Aorta (tissue), 5 donors: ENCODE results near the gene OR10A2. TPM values are rescaled to one million over a fixed set of nuclear protein-coding genes. Genes with fewer than 3 reads are reported as not detected.
"Not testable (repeated sequence)": the region's sequence is repeated elsewhere in the genome, so short reads cannot be mapped to it uniquely, and the experiment has no call there.

Experiments used
- ATAC-seq: fragments of 200-7000 bp; cut with Tn5 transposase; one replicate; pipeline ENCODE4 v1.9.1; 2022; ENCODE audit warnings: moderate library complexity; ENCODE audit not compliant: low FRiP score
- DNase-seq, 2 donors: peaks; one replicate each; pipeline ENCODE4 v3.0.0-alpha.2; 2020
- H3K27ac ChIP-seq, 2 donors: one replicate each; pipeline ENCODE4 v1.5.1; 2013; ENCODE audit warnings: low read length in 2 of 2, mild to moderate bottlenecking in 2 of 2, moderate library complexity in 2 of 2, control low read depth in 1 of 2, inconsistent platforms in 1 of 2, low read depth in 1 of 2
- H3K27me3 ChIP-seq, 2 donors: one replicate each; pipeline ENCODE4 v1.6.1; 2013; ENCODE audit warnings: control low read depth in 1 of 2, low read length in 1 of 2, mild to moderate bottlenecking in 1 of 2, moderate library complexity in 1 of 2; ENCODE audit not compliant: insufficient read depth in 2 of 2, control insufficient read depth in 1 of 2
- H3K36me3 ChIP-seq, 2 donors: one replicate each; pipeline ENCODE4 v1.6.1; 2013; ENCODE audit warnings: control low read depth in 1 of 2, low read length in 1 of 2, mild to moderate bottlenecking in 1 of 2; ENCODE audit not compliant: insufficient read depth in 2 of 2, control insufficient read depth in 1 of 2
- H3K4me1 ChIP-seq, 2 donors: one replicate each; pipeline ENCODE4 v1.6.1; 2013; ENCODE audit warnings: low read length in 2 of 2, control low read depth in 1 of 2, mild to moderate bottlenecking in 1 of 2, moderate library complexity in 1 of 2; ENCODE audit not compliant: insufficient read depth in 2 of 2, control insufficient read depth in 1 of 2
- H3K4me3 ChIP-seq, 2 donors: one replicate each; pipeline ENCODE4 v1.5.1; 2013; ENCODE audit warnings: low read length in 2 of 2, control low read depth in 1 of 2, mild to moderate bottlenecking in 1 of 2
- H3K9me3 ChIP-seq: one replicate; pipeline ENCODE4 v1.6.1; 2013; ENCODE audit warnings: mild to moderate bottlenecking, low read length; ENCODE audit not compliant: control insufficient read depth
- WGBS, 2 donors: extraction: QIAGEN DNeasy Blood & Tissue Kit; methylation state at CpG; one replicate each; pipeline ENCODE4 v1.1.7; 2013; 5-methylcytosine and 5-hydroxymethylcytosine counted together
- intact Hi-C, 2 donors: fragments of 100-400 bp; cut with DNase I; formaldehyde crosslinking; loops; one replicate each; pipeline versions ENCODE4 v1.14.2 to v1.15.0; 2022
- polyA plus RNA-seq, 2 donors: library from polyadenylated mRNA; stranded (reverse); fragments of 200-250 nt; gene quantifications; one replicate each; pipeline ENCODE4 v1.2.3, GENCODE V29; 2013
- total RNA-seq, 2 donors: library from RNA; stranded (reverse); fragmentation: NEBNext Ultra II Directional; extraction: Animal tissue kit (Norgen Biotek cat#: 25700); gene quantifications; one replicate each; pipeline ENCODE4 v1.2.1, GENCODE V29; 2021
- donor health status: healthy with polysubstance abuse.
- donor health status: Bipolar disorder and iron deficiency.
- donor health status: DM: no; HTN: no; CAD: no.
- donor health status: DM: no; HTN: no; CAD: no.
- donor health status: DM: yes; HTN: yes; CAD: no.

OR10A2 gene
- total and polyA plus RNA-seq, 4 donors, result 0.13 TPM; not detected in 3

DNA sequence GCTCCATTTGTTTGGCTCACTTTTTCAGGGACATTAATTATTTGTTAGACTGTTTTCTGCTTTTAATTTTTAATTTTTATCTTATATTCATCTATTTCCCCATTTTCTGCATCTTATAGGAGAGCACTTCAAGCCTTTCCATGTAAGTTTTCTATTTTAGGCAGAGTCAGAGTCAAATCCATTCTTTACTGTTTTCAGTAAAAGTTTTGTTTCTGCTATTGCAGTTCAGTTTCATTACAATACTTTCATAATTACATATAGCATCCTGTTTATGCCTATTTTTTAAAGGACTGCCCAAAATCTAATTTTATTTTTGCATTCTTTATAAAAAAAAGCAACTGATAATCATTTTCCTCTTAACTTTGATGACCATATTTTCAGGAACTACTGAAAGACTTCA, 21.2 kb upstream of the OR10A2 start:
- intact Hi-C loops, result no loop called here
- no peaks in the 10 kb centered on the region for H3K4me1 ChIP-seq
- DNase-seq (no peak), ATAC-seq (no peak)
- H3K27ac ChIP-seq, result no peak overlapping the region
- H3K4me3 ChIP-seq, result no peak overlapping the region
- H3K27me3 ChIP-seq, result no peaks in the 10 kb centered on the region
- H3K36me3 ChIP-seq, result no peaks in the 10 kb centered on the region
- H3K9me3 ChIP-seq, result peaks cover 2% of the 10 kb centered on the region

DNA sequence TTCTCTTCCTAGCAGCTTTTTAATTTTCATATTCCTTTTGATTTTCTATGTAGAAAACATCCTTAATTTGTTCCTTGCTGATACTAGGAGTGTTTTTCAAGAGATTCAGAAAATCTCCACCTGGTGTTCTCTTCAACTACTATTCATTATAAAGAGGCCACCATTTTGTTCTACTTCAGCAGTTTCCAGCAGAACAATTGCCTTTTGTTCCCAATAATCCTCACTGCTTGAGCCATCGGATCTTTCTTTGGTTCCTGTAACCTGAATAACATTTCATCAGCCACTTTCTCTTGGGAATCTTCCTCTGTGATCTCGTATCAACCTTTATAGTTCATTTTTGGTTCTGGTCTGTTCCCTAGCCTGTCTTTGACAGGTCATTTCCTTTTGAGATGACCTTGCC, 19.2 kb upstream of the OR10A2 start:
- Histone ChIP-seq H3K4me3 (no peak overlapping the region), H3K27me3 (no peaks in the 10 kb centered on the region), H3K9me3 (peaks cover 2% of the 10 kb centered on the region), H3K4me1 (no peaks in the 10 kb centered on the region), H3K27ac (no peak overlapping the region), H3K36me3 (no peaks in the 10 kb centered on the region)
- ATAC-seq, result no peak
- no peak for DNase-seq
- intact Hi-C loops, result no loop called here
- 36 to 41% methylated on average over 2 of the region's 2 CpGs for WGBS, 2 donors

DNA sequence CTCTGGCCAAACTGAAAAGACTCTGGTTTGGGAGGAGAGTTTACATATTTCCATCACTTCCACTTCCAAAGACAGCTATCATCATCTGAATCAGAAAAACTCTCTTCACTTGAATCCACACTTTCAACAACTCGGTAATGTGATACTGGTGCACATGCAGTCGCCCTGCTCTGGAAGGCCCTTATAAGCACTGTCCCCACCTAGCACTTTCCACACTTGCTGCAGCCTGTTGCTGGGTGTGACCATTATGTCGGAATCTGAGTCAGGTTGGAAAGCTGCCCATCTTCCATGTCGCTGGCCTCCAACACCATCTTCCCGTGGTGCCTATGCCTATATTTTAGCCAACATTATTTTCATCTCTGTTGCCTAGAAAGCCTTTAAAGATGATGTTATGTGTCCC, 18.5 kb upstream of the OR10A2 start:
- WGBS, 2 donors, result 84 to 85% methylated on average over 5 of the region's 5 CpGs
- Histone ChIP-seq H3K27me3 (no peaks in the 10 kb centered on the region), H3K4me3 (no peak overlapping the region), H3K36me3 (no peaks in the 10 kb centered on the region), H3K4me1 (no peaks in the 10 kb centered on the region), H3K9me3 (peaks cover 2% of the 10 kb centered on the region), H3K27ac (no peak overlapping the region)
- intact Hi-C loops, result no loop called here
- DNase-seq (no peak), ATAC-seq (no peak)

DNA sequence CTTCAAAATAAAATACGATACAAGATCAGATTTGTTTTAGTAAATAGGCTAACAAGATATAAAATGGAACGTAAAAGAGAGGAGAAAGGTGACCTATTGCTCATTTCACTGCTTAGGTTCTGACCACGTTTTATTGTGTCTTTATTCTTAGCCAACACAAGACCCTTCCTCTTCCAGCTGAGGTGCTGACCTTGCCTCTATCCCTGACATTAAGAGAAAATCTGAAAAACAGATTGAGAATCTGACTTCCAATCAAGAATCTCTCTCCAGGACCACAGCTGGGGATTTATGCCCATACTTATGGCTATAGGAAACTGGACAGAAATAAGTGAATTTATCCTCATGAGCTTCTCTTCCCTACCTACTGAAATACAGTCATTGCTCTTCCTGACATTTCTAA, 17.5 kb upstream of the OR10A2 start, which contains the start of gene OR10A5:
Gene OR10A5 (plus strand): TSS at position 301 of the 400 bp plus-strand sequence. CDS start 0 bp downstream, at position 301.
- WGBS, 2 donors, result 51 to 69% methylated on average over 3 of the region's 3 CpGs
- Histone ChIP-seq H3K4me1 (no peaks in the 10 kb centered on the region), H3K27ac (no peak within 1 kb of the TSS), H3K27me3 (no peaks in the 10 kb centered on the region), H3K4me3 (no peak within 1 kb of the TSS), H3K9me3 (peaks cover 2% of the 10 kb centered on the region), H3K36me3 (no peaks in the 10 kb centered on the region)
- DNase-seq (no peak), ATAC-seq (no peak)
- intact Hi-C loops, result no loop called here

DNA sequence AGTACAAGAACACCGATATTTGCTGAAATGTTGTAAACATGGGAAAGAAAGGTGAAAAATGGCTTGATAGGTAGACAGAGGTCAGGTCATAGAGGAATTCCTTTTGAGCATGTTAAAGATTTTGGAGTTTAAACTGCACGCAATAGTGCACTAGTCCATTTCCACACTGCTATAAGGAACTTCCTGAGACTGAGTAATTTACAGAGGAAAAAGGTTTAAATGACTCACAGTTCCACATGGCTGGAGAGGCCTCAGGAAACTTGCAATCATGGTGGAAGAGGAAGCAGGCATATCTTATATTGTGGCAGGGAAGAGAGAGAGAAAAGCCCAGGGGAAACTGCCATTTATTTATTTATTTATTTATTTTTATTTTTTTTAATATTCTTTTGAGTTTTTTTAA, 12.3 kb upstream of the OR10A2 start:
- no peak overlapping the region for H3K4me3 ChIP-seq
- no peak overlapping the region for H3K27ac ChIP-seq
- H3K4me1 ChIP-seq, result no peaks in the 10 kb centered on the region
- no peaks in the 10 kb centered on the region for H3K27me3 ChIP-seq
- ATAC-seq, result no peak
- intact Hi-C loops, result no loop called here
- no peaks in the 10 kb centered on the region for H3K9me3 ChIP-seq
- no peaks in the 10 kb centered on the region for H3K36me3 ChIP-seq
- no peak for DNase-seq
- WGBS, 2 donors, result 73 to 92% methylated on average over 2 of the region's 2 CpGs

DNA sequence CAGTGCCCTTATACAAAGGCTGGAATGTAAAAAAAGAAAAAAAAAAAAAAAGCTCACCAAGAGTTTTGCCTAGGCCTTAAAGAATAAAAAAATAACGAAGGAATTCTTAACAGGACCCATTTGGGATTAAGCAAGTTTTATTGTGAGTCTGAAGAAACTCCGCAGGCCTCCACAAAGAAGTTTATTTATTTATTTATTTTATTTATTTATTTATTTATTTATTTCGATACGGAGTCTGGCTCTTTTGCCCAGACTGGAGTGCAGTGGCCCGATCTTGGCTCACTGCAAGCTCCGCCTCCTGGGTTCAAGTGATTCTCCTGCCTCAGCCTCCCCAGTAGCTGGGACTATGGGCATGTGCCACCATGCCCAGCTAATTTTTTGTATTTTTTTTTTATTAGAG, 8.1 kb upstream of the OR10A2 start:
- ATAC-seq, H3K4me3 ChIP-seq, H3K9me3 ChIP-seq, DNase-seq, H3K4me1 ChIP-seq, H3K27me3 ChIP-seq, intact Hi-C loops, H3K36me3 ChIP-seq, H3K27ac ChIP-seq: not testable (repeated sequence)
- WGBS, 2 donors, result 96% methylated on average over 6 of the region's 6 CpGs

DNA sequence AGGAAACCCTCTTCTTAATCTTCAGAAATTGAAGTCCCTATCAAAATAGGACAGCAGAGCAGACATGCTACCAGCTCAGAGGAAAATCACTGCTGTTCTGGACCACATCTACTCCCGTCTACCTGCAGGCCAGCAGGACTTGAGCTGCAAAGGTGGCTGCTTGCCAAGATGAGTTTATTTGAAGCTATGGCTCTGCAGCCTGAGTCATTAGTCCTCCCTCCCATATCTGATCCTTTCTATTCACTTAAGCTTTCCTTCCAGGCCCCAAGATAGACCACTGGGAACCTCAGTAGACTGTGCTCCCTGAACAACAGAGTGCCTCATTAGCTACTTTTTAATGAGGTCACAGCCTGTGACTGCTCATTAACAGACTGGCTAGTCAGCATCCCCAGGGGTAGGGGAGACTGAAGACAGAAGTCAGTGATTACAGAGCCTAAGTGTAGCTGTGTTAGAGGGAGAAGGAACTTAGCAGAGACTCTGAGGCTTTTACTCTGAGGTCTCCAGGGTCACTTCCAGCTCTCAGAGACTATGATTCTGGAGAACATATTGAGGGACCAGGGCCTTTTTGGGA, 6.8 kb upstream of the OR10A2 start:
- intact Hi-C loops, result no loop called here
- WGBS, 2 donors, result 47 to 55% methylated on average over 1 of the region's 1 CpG
- H3K4me1 ChIP-seq, result no peaks in the 10 kb centered on the region
- ATAC-seq, result peak; percentile 19
- H3K27me3 ChIP-seq, result no peaks in the 10 kb centered on the region
- no peak overlapping the region for H3K27ac ChIP-seq
- peaks cover 3% of the 10 kb centered on the region for H3K9me3 ChIP-seq
- DNase-seq, result no peak
- H3K36me3 ChIP-seq, result no peaks in the 10 kb centered on the region
- no peak overlapping the region for H3K4me3 ChIP-seq

DNA sequence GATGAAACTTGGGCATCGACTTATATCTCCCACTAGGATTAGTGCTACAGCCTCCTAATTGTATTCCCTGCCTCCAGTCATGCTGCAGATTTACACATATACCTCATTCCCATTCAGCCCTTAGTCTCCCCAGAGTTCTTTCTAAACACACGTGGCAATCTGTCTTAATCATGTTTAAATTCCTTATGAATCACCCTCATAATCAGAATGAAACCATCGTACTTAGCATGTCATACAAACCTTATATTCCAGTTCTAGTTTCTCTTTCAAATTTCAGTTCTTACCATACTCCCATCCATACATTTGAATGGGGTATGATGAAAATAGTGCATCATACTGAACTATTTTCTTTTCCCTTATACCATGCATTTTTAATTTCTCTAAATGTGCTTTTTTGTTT, 6.0 kb upstream of the OR10A2 start:
- no peaks in the 10 kb centered on the region for H3K27me3 ChIP-seq
- no peak for DNase-seq
- no peak for ATAC-seq
- H3K27ac ChIP-seq, result no peak overlapping the region
- 47 to 57% methylated on average over 3 of the region's 3 CpGs for WGBS, 2 donors
- H3K36me3 ChIP-seq, result no peaks in the 10 kb centered on the region
- intact Hi-C loops, result no loop called here
- H3K9me3 ChIP-seq, result peaks cover 3% of the 10 kb centered on the region
- no peaks in the 10 kb centered on the region for H3K4me1 ChIP-seq
- H3K4me3 ChIP-seq, result no peak overlapping the region

DNA sequence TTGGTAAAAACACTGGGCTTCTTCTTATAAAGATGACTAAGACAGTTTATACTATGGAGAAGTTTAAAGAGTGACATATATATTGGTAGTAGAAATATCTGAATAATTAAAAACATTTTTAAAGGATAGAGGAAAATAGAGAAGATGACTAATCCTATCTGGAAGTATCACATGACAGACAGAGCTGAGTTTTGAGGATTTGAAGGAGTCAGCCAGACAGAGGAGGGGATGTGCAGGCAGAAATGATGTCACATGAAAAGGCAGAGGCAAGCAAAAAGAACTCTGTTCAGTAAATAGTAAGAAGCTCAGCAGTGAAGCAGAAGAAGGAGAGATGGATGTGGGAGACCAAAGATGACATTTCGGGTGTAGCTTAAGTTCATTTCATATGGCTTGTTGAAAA, 1.6 kb downstream of the OR10A2 start:
- no peaks in the 10 kb centered on the region for H3K36me3 ChIP-seq
- WGBS, 2 donors, result 79 to 86% methylated on average over 1 of the region's 1 CpG
- intact Hi-C loops, result no loop called here
- no peak overlapping the region for H3K4me3 ChIP-seq
- no peak overlapping the region for H3K27ac ChIP-seq
- DNase-seq (no peak), ATAC-seq (no peak)
- no peaks in the 10 kb centered on the region for H3K9me3 ChIP-seq
- no peaks in the 10 kb centered on the region for H3K4me1 ChIP-seq
- H3K27me3 ChIP-seq, result no peaks in the 10 kb centered on the region
